Loucy (cell line): ENCODE data around the gene LINC01488.

Experiments used
- H2AFZ ChIP-seq: fragments of 200-600 bp; sonication (generic); 2 replicates; pipeline ENCODE4 v1.6.0; 2016; ENCODE audit warnings: antibody characterized with exemption, mild to moderate bottlenecking, low read length, moderate library complexity
- H3F3A ChIP-seq: fragments of 200-600 bp; 2 replicates; pipeline ENCODE4 v1.6.0; 2016; ENCODE audit warnings: antibody characterized with exemption, low read depth, mild to moderate bottlenecking
- H3K27me3 ChIP-seq: fragments of 200-600 bp; sonication (generic); 2 replicates; pipeline ENCODE4 v1.6.1; 2014; ENCODE audit warnings: low read length, mild to moderate bottlenecking; ENCODE audit not compliant: insufficient read depth, poor library complexity, severe bottlenecking
- H3K36me3 ChIP-seq: fragments of 200-600 bp; sonication (generic); 2 replicates; pipeline ENCODE4 v1.6.1; 2016; ENCODE audit warnings: low read length; ENCODE audit not compliant: insufficient read depth
- H3K4me1 ChIP-seq: fragments of 200-600 bp; sonication (generic); 2 replicates; pipeline ENCODE4 v1.5.1; 2014; ENCODE audit warnings: low read length, mild to moderate bottlenecking; ENCODE audit not compliant: insufficient read depth, poor library complexity, severe bottlenecking
- H3K4me2 ChIP-seq: fragments of 200-600 bp; sonication (generic); 2 replicates; pipeline ENCODE4 v1.6.0; 2014; ENCODE audit warnings: antibody characterized with exemption, low read length, low read depth, mild to moderate bottlenecking; ENCODE audit not compliant: poor library complexity, severe bottlenecking
- H3K4me3 ChIP-seq: fragments of 200-600 bp; sonication (generic); 2 replicates; pipeline ENCODE4 v1.5.1; 2014; ENCODE audit warnings: low read length, mild to moderate bottlenecking, mixed read lengths; ENCODE audit not compliant: poor library complexity, severe bottlenecking
- H3K79me2 ChIP-seq: fragments of 200-600 bp; sonication (generic); 2 replicates; pipeline ENCODE4 v1.6.1; 2014; ENCODE audit warnings: low read length; ENCODE audit not compliant: insufficient read depth
- H3K9ac ChIP-seq: fragments of 200-600 bp; sonication (generic); 2 replicates; pipeline ENCODE4 v1.6.0; 2014; ENCODE audit warnings: mild to moderate bottlenecking, low read depth, low read length, moderate library complexity; ENCODE audit not compliant: poor library complexity, severe bottlenecking
- H3K9me2 ChIP-seq: fragments of 200-600 bp; sonication (generic); replicated peaks from 2 replicates; pipeline ENCODE4 v1.6.1; 2016; ENCODE audit warnings: low read depth, low read length, mixed read lengths
- H3K9me3 ChIP-seq: fragments of 200-600 bp; sonication (generic); 2 replicates; pipeline ENCODE4 v1.6.1; 2014; ENCODE audit warnings: mild to moderate bottlenecking, antibody characterized with exemption, low read length, low read depth; ENCODE audit not compliant: insufficient read depth
- H4K20me1 ChIP-seq: fragments of 200-600 bp; sonication (generic); 2 replicates; pipeline ENCODE4 v1.6.0; 2014; ENCODE audit warnings: antibody characterized with exemption, low read length, mild to moderate bottlenecking; ENCODE audit not compliant: insufficient read depth, poor library complexity, severe bottlenecking
- EZH2phosphoT487 ChIP-seq: fragments of 200-600 bp; IDR thresholded peaks from 2 replicates; pipeline ENCODE4 v1.6.1; 2018; ENCODE audit warnings: antibody characterized with exemption, mild to moderate bottlenecking, moderate library complexity, borderline replicate concordance
- TF ChIP-seq, protein P1 (sequence below): fragments of 200-600 bp; sonication (generic); conservative IDR thresholded peaks from 2 replicates; pipeline ENCODE4 v1.5.1; 2014; ENCODE audit warnings: mild to moderate bottlenecking, antibody characterized with exemption, low read length

Gene LINC01488

DNA sequence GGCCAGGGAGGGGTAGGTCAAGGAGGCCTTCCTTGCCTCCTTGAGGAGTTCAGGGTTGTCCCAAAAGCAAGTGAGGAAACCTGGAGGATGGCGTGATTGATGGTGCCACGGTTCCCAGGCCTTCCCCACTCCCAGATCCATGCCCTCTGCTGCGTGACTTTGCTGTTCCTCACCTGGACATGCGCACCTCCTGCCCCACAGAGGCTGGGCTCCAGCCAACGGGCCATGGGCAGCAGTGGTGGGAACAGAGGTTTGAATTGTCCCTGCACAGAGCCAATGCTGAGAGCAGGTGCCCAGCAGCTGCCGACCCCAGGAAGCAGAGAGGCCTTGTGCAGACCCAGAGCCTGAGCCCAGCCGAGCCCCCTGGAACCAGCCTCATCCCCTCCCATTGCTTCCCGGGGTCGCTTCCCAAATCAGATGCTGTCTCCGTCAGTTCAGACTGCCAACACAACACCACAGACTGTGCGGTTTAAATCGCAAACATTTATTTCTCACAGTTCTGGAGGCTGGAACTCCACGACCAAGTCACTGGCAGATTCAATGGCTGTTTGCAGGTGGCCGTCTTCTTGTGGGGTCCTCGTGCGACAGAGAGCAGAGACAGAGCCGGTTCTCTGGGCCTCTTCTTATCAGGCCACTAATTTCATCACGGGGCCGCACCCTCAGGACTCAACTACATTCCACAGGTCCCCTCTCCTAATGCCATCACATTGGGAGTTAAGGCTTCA lies 6.2 kb upstream of the LINC01488 start:
- Histone ChIP-seq H3F3A (no peaks in the 10 kb centered on the region), H3K9me2 (no peaks in the 10 kb centered on the region), H3K36me3 (no peaks in the 10 kb centered on the region), H4K20me1 (no peaks in the 10 kb centered on the region), H3K9me3 (no peaks in the 10 kb centered on the region), H3K9ac (no peak overlapping the region), H2AFZ (no peak overlapping the region), H3K4me1 (no peaks in the 10 kb centered on the region), H3K4me2 (no peak overlapping the region), H3K27me3 (no peaks in the 10 kb centered on the region), H3K79me2 (no peaks in the 10 kb centered on the region), H3K4me3 (no peak overlapping the region)
- TF ChIP-seq EZH2phosphoT487 = no peak
- TF ChIP-seq, protein P1, sequence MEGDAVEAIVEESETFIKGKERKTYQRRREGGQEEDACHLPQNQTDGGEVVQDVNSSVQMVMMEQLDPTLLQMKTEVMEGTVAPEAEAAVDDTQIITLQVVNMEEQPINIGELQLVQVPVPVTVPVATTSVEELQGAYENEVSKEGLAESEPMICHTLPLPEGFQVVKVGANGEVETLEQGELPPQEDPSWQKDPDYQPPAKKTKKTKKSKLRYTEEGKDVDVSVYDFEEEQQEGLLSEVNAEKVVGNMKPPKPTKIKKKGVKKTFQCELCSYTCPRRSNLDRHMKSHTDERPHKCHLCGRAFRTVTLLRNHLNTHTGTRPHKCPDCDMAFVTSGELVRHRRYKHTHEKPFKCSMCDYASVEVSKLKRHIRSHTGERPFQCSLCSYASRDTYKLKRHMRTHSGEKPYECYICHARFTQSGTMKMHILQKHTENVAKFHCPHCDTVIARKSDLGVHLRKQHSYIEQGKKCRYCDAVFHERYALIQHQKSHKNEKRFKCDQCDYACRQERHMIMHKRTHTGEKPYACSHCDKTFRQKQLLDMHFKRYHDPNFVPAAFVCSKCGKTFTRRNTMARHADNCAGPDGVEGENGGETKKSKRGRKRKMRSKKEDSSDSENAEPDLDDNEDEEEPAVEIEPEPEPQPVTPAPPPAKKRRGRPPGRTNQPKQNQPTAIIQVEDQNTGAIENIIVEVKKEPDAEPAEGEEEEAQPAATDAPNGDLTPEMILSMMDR = no peak

DNA sequence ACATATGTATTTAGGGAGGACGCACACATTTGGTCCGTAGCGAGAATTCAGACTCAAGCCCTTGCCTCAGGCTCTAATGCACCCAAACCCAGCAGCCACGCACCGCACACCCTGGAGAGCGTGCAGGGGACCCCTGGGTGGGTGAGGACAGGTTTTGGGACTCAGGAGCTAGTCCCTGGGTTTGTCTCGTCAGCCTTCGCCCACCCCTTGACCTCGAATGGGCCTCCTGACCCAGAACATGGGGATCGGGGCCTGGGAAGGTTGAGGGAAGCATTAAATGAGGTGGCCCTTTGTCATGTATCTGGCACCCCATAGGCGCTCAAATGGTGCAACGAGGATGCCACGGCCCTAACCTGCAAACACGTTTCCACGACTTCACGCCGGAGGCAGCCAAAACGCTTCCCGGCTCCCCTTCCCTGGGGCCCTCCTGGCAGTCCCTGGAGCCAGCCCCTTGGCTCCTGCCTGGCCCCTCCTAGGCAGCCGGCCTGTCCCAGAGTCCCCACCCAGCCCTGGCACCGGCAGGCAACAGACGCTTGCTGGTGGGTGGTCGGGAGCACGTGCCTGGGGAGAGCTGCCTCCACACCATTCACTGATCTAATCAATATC lies 5.5 kb upstream of the LINC01488 start:
- TF ChIP-seq, protein P1 = no peak
- no peak for TF ChIP-seq EZH2phosphoT487
- H3K4me1 ChIP-seq = no peaks in the 10 kb centered on the region
- no peaks in the 10 kb centered on the region for H3K9me2 ChIP-seq
- no peaks in the 10 kb centered on the region for H3K27me3 ChIP-seq
- no peaks in the 10 kb centered on the region for H3K36me3 ChIP-seq
- H4K20me1 ChIP-seq = no peaks in the 10 kb centered on the region
- no peak overlapping the region for H3K9ac ChIP-seq
- H3K79me2 ChIP-seq = no peaks in the 10 kb centered on the region
- H3K4me3 ChIP-seq = no peak overlapping the region
- H3F3A ChIP-seq = no peaks in the 10 kb centered on the region
- H2AFZ ChIP-seq = no peak overlapping the region
- no peaks in the 10 kb centered on the region for H3K9me3 ChIP-seq
- no peak overlapping the region for H3K4me2 ChIP-seq

DNA sequence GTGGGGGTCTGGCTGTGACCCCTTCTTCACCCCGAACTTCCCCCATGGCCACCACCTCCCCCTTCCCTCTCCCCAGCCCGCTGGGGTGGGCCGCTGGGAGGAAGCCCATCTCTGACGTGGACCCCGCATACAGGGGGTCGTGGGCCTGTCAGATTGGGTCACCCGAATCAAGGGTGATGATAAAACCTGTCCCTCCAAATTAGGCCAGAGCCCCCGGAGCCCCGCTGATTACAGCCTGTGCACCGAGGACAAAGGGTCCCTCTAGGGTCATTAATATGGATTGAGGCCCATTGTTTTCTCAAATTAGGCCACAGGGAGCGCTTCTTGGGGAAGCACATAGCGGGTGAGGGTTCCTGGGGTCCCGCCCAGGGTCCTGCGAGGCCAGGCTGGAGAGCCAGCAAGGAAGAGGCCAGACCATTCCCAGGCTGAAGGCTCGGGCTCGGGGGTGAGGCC lies 4.9 kb upstream of the LINC01488 start:
- Histone ChIP-seq H3K79me2 (no peaks in the 10 kb centered on the region), H3K4me3 (no peak overlapping the region), H4K20me1 (no peaks in the 10 kb centered on the region), H2AFZ (no peak overlapping the region), H3K27me3 (no peaks in the 10 kb centered on the region), H3F3A (no peaks in the 10 kb centered on the region), H3K9me2 (no peaks in the 10 kb centered on the region), H3K4me2 (no peak overlapping the region), H3K4me1 (no peaks in the 10 kb centered on the region), H3K9me3 (no peaks in the 10 kb centered on the region), H3K36me3 (no peaks in the 10 kb centered on the region), H3K9ac (no peak overlapping the region)
- TF ChIP-seq EZH2phosphoT487 = no peak
- TF ChIP-seq, protein P1 = no peak
